Loucy (cell line): ENCODE measurements around the gene TUBB6.

Experiments
- CTCF ChIP-seq: fragments of 200-600 bp; sonication (generic); conservative IDR thresholded peaks from 2 replicates; pipeline ENCODE4 v1.5.1; 2014; ENCODE audit warnings: mild to moderate bottlenecking, antibody characterized with exemption, low read length
- EZH2phosphoT487 ChIP-seq: fragments of 200-600 bp; IDR thresholded peaks from 2 replicates; pipeline ENCODE4 v1.6.1; 2018; ENCODE audit warnings: antibody characterized with exemption, mild to moderate bottlenecking, moderate library complexity, borderline replicate concordance

GRCh38 chr18:12318334-12318697 is 10.3 kb downstream of the TUBB6 start:
- TF ChIP-seq CTCF (no peak), EZH2phosphoT487 (no peak)
